PFSK-1 (cell line): ENCODE results near the gene C11orf91.

Source experiments
- POLR2AphosphoS5 ChIP-seq: IDR thresholded peaks from 2 replicates; pipeline ENCODE4 v1.6.1; 2012; ENCODE audit warnings: low read depth, mild to moderate bottlenecking, control low read depth, low read length, moderate library complexity
- REST ChIP-seq, 2 experiments: IDR thresholded peaks; 2 replicates each; pipeline versions ENCODE4 v1.6.1 to v1.8.0; 2011 to 2012; ENCODE audit warnings: low read depth in 2 of 2, low read length in 2 of 2, control low read depth in 1 of 2, inconsistent platforms in 1 of 2, mild to moderate bottlenecking in 1 of 2, moderate library complexity in 1 of 2; ENCODE audit not compliant: insufficient read depth in 1 of 2
- TAF1 ChIP-seq: IDR thresholded peaks from 2 replicates; pipeline ENCODE4 v1.6.1; 2012; ENCODE audit warnings: low read length, control low read depth, borderline replicate concordance; ENCODE audit not compliant: insufficient read depth

DNA sequence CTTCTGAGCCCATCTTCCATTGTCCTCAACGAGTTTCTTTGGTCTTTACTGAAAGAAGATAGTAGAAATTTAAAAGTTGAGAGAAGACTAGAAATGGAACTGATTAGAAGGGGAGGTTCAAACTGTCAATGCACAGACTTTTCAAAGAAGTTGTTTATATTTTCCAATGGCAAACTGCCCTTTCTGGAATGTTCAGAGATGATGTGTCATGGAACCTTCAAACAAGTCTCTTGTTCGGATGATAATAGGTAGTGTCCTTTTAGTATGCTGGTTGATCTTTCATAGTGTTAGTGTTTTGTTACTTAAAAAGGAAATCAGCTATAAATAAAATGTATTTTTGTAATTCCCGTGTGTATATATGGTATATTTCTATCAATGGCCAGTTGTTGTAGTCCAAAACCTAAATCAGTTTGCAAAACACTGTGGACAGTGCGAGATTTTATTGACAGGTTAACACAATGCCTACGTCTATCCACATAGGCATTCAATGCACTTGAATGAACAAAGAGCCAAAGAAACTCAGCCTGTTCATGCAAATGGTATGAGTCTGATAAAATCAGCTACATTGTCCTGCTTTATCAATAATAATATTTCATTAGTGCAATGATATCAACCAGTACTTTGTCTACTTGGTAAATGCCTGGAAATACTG lies 30.9 kb downstream of the C11orf91 start:
- TF ChIP-seq TAF1 (no peak), REST (IDR thresholded peaks at IDR 0.05; ENCODE audit: insufficient read depth in 1 of 2, low read depth in 2 of 2, low read length in 2 of 2) (no peak), POLR2AphosphoS5 (no peak)
